ENCODE data around the gene PLCG2.

The PLCG2 gene

DNA sequence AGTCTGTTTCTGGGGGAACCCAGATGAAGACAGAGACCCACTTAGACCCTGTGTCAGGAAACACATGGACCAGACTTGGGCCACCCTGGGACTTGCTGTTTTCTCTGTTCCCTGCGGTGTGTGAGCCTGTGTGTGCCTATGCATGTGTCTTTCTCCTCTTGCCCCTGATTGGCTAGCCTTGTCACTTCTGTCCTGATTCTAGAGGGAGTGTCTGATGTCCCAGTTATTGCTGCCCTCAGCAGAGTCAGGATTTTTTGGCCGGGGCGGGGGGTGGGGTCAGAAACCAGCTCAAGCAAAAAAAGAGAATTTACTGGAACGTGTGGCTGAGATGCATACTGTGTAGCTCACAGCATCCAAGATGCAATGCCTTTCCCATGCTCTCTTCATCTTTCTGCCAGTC lies 30.5 kb downstream of the PLCG2 start:
- in situ Hi-C loops (cut with MboI; ENCODE audit: low pct_unique_long_range_greater_than_20kb, low sequenced_read_pairs): no loop called here
- no peak for DNase-seq

DNA sequence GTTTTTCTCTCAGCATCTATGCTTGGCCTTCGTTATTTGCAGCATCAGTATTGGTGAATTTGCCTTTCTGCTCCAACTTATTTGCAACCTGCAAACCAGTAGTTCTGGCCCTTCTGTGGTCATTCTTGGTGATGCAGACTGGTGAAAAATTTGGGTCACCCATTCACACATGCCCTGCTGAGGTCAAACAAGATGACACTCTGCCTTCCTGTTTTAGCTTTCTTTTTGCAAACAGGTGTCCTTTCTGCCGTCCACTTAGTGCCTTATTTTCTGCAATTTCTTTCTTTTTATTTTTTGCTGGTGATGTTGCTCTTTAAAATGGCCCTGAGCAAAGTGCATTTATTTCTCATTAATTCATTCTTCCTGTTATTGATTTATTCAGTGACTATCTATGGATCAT lies 31.3 kb downstream of the PLCG2 start:
- in situ Hi-C loops (cut with MboI; ENCODE audit: low pct_unique_long_range_greater_than_20kb, low sequenced_read_pairs): no loop called here
- no peak for DNase-seq

DNA sequence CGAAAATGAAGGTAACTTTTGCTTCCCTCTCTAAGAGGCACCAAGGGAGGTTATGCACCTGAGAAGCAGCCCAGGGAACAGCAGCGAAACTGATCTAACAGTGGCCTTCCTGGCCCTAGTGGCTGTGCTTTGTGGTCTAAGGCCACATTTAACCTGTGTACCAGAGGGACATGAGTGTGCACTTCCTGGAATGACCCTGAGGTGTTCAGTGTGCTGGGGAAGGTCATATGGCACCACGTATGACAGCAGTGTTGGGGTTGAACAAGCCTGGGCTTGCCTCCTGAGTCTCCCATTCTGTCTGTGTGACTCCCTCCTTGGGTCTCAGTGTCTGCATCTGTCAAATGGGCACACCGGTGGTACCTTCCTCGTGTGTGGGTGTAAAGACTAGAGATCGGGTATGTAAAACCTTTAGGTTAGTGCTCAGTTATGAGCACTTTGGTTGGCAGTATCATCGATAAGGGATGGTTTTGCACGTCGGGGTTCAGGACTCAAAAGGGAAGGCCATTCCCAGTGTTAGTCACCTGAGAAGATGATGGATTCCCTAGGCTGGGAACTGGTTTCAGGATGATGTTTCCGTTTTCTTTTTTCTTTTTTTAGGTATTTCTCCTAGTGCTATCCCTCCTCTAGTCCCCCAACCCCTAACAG lies 31.9 kb downstream of the PLCG2 start:
- DNase-seq: no peak
- in situ Hi-C loops (cut with MboI; ENCODE audit: low pct_unique_long_range_greater_than_20kb, low sequenced_read_pairs): no loop called here

DNA sequence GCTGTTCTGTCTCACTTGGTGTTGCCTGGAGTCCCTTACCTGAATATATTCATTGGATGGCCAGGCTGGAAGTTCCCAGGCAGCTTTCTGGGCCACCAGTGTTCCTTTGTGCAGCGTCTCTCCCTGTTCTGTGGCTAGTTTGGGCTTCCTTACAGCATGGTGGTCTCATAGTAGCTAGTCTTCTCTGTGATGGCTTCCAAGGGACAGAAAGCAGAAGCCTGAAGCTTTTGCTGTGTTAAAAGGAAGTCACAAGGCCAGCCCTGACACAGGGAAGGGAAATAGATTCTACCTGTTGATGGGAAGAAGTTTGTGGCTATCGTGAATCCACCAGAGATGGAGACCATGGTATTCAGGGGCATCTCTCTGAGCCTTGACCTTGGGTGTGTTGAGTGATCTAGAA lies 34.6 kb downstream of the PLCG2 start:
- in situ Hi-C loops (cut with MboI; ENCODE audit: low pct_unique_long_range_greater_than_20kb, low sequenced_read_pairs): no loop called here

DNA sequence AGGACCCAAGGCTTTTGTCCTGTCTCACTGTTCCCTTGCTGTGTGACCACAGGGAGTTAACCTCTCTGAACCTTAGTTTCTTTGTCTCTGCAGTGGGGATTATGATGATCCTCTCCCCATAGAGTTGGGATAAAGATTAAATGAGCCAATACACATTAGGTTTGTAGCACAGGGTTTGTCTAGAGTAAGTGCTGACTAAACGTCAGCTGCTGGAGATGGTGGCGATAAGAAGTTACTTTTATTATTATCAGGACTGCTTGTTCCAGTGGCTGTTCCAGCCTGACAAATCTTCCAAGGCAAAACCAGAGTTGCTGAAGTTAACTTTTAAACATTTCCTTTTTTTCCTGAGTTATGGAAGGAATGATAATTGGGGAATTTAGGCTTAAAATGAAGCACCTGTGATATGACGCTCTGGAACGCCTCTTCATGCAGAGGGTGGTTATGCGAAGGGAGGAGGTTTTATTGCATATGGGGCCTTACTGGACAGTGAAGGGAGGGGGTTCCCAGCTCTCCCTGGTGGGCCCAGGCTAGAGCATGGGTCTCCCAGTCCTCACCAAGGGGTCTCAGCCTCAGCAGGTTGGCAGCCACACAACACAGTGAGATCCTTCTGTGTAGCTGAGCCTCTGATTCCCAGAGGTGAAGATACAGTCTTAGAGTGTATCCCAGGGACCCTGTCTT lies 35.8 kb downstream of the PLCG2 start:
- no peak for DNase-seq
- in situ Hi-C loops (cut with MboI; ENCODE audit: low pct_unique_long_range_greater_than_20kb, low sequenced_read_pairs): no loop called here

More for the DNA sequence above, 34.6 kb downstream of the PLCG2 start:
- DNase-seq: no peak

DNA sequence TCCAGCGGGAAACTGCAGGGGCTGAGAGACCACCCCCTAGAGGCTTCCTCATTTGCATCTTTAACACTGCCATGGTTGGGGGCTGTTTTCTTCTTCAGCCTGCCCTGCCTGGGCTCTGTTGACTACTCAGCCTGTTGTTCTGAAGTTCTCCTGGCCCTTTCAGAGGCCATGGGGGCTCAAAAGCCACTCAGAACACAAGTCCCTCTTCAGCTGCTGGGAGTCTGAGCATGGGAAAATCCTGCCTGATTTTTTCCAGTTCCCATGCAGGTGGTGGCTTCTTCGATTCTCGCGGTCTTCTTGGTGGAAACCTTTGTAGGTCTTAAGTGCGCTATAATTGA lies 36.3 kb downstream of the PLCG2 start:
- no peak for DNase-seq
- in situ Hi-C loops (cut with MboI; ENCODE audit: low pct_unique_long_range_greater_than_20kb, low sequenced_read_pairs): no loop called here

DNA sequence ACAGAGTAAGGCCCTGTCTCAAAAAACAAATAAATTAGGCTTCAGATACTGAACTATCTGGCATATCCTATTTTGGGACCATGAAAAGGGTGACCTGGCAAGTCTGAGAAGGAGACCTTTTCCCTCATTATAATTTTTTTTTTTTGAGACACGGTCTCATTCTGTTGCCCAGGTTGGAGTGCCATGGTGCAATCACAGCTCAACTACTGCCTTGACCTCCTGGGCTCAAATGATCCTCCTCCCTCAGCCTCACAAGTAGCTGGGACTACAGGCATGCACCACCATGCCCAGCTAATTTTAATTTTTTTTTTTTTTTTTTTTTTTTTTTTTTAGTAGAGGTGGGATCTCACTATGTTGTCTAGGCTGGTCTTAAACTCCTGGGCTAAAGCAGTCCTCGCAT lies 37.3 kb downstream of the PLCG2 start:
- no peak for DNase-seq
- in situ Hi-C loops (cut with MboI; ENCODE audit: low pct_unique_long_range_greater_than_20kb, low sequenced_read_pairs): no loop called here

DNA sequence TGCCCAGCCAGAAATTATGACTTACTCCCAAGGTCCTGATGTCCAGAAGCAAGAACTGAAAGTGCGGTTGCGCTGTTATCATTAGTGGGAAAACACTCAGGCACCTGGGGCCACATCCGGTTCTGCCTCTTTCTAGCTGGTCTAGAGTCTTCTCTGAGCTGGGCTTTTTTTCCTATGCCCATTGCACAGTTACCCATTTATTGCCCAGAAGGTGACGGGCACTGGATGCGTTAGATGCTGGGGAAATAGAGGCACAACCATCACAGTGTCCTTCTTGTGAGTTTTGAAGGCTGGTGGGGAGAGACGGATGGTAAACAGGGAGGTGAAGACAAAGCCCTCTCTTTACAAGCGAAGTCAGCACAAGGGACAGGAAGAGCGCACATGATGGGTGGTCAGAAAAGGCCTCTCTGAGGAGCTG lies 37.7 kb downstream of the PLCG2 start:
- in situ Hi-C loops (cut with MboI; ENCODE audit: low pct_unique_long_range_greater_than_20kb, low sequenced_read_pairs): no loop called here
- no peak for DNase-seq

DNA sequence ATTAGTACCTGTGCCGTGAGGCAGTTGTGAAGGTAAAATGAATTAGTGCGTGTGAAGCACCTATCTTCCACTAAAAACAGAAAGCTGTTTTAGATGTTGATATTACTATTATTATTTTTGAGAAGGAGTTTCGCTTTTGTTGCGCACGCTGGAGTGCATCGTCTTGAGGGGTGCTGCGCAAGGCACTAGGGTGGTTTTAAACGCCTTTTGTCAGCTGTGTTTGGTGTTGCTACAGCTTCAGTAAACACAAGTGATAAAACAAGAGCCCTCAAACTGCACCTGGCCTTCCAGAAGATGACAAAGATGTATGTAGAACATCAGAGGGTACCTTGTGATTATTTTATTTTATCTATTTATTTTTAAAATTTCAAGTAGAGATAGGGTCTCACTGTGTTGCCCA lies 38.2 kb downstream of the PLCG2 start:
- no peak for DNase-seq
- in situ Hi-C loops (cut with MboI; ENCODE audit: low pct_unique_long_range_greater_than_20kb, low sequenced_read_pairs): no loop called here

DNA sequence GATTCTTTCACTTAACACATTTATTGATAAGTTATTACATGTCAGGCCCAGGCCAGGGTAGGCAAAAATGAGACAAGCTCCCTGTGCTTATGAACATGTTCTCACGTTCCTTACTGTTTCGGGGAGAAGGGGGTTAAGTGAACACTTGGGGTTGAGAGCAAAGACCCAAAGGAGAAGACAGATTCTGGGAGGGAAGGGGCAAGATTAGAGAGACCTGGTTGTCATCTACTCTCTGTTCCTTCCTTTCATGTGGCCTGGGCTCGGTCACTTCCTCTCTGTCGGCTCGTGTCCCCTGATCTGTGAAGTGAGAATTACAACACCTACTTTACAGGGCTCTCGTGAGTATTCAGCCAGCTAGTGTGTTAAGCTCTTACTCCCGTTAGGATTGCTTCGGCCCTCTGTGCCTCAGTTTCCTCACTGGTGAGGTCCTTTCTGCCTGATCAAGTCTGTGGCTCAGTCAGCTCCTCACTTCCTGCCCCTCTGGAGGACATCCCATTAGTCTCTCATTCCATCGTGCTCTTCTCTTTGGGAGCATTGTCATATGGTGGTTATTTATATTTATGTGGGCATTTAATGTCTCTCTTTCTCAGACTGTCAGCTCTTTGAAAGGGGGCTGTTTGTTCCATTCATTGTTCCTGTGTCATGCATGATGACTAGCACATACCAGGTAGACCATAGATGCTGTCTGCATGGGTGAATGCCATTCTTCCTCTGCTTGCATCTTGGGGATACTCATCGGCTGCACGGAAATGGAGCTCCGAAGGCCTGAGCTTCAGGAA lies 38.9 kb downstream of the PLCG2 start:
- in situ Hi-C loops (cut with MboI; ENCODE audit: low pct_unique_long_range_greater_than_20kb, low sequenced_read_pairs): no loop called here
- peak; percentile 73 for DNase-seq

DNA sequence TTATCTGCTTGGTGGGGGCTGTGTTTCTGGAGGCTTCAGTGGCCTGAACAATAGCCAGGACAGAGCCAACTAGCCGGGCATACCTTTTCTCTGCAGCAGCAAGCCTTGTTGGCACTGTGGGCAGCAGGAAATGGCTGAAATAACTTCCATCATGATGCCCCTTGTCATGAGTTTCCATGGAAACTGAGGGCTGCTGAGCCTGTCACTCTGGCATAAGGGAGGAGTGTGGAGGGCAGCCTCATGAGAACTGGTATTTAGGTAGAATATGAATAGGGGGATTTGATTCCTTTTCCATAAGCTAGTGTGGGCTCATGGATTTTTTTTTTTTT lies 39.4 kb downstream of the PLCG2 start:
- in situ Hi-C loops (cut with MboI; ENCODE audit: low pct_unique_long_range_greater_than_20kb, low sequenced_read_pairs): no loop called here
- DNase-seq: no peak

DNA sequence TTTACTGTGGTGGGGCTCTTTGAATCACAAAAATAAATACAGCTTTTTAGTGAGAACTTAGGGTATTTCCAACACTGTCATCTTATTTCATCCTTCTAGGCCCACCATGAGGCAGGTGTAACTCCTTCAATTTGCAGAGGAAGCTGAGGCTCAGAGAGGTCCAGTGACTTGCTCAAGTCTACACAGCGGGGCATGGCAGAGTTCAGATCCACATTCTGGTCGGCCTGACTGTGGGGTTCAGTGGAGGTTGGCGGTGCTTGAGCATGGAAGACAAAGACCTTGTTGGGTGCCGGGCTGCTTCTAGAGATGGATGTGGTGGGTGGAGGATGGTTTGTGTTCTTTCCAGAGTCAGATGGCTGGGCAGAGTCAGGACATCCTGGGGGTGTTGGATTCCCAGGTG lies 39.8 kb downstream of the PLCG2 start:
- no peak for DNase-seq
- in situ Hi-C loops (cut with MboI; ENCODE audit: low pct_unique_long_range_greater_than_20kb, low sequenced_read_pairs): no loop called here

DNA sequence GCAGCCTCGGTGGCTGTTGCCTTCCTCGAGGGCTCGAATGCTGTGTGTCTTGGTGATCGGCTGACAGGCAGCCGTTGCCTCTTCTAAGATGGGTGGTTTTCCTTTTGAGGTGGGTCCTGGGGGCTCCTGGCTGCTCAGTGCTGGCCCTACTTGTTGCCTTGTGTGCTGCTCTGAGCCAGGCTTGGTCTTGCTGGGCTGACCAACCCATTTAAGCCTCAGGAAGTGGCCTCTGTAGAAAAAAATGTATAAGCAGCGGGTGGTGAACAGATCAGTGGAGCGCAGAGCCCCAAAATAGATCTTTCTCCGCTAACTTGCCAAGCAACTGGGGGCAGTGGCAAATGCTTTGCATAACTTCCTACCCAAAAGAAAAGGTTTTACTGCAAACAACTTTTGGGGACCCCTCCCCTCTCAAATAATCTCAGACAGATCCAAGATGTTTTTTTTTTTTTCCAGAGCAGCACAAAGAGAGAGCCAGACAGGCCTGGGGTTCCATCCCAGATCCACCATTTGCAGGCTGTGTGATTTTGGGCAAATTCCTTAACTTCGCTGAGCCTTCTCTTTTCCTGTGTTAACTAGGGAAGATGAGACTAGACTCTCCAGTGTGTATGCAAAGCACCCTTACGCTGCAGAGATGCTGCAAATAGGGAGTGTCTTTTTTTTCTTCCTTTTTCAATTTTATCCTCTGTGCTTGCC lies 42.5 kb downstream of the PLCG2 start:
- peak; percentile 69 for DNase-seq
- in situ Hi-C loops (cut with MboI; ENCODE audit: low pct_unique_long_range_greater_than_20kb, low sequenced_read_pairs): no loop called here

DNA sequence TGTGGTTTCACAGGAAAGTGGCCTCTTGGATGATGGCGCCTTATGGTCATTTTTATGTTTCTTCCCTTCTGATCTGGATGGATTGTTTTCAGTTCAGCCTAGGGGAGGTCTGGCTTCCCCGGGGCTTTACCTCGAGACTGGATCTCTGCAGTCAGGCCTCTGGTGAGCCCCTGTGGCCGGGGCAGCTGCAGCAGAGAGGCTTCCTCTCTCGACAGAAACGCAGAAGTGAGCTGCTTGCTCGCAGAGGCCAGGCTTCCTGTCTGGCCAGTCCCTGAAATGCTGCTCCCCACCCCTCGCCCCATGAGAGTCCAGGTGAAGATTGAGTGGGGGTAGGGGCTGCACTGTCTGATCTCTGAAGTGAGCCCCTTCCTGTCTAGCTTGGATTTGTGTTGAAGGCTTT lies 44.0 kb downstream of the PLCG2 start:
- in situ Hi-C loops (cut with MboI; ENCODE audit: low pct_unique_long_range_greater_than_20kb, low sequenced_read_pairs): no loop called here
- DNase-seq: peak; percentile 85

DNA sequence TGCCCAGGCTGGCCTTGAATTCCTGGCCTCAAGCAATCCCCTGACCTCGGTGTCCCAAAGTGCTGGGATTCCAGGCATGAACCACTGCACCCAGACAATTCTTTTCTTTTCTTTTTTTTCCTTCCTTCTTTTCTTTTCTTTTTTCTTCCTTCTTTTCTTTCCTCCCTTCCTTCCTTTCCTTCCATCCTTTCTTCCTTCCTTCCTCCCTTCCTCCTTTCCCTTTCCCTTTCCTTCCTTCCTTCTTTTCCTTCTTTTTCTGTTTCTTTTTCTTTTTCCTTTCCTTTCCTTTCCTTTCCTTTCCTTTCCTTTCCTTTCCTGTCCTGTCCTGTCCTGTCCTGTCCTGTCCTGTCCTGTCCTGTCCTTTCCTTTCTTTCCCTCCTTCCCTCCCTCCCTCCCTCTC lies 44.6 kb downstream of the PLCG2 start:
- no peak for DNase-seq
- in situ Hi-C loops (cut with MboI; ENCODE audit: low pct_unique_long_range_greater_than_20kb, low sequenced_read_pairs): no loop called here

DNA sequence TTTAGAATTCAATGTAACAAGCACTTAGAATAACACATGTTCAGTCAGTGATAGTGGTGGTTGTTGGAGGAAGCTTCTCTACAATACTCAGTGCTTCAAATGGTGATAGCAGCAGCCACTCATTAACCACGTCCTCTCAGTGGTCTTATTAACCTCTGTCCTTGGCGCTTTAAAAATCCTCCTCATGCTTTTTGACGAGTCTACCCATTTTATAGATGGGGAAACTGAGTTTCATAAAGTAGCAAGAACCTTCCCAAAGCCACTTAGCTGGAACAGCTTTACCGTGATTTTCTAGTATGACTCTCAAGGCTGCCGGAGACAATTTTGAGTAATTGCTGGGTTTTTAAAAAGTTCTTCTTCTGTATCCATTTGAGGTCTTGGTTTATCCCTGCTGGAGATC lies 47.4 kb downstream of the PLCG2 start:
- in situ Hi-C loops (cut with MboI; ENCODE audit: low pct_unique_long_range_greater_than_20kb, low sequenced_read_pairs): no loop called here
- DNase-seq: no peak

DNA sequence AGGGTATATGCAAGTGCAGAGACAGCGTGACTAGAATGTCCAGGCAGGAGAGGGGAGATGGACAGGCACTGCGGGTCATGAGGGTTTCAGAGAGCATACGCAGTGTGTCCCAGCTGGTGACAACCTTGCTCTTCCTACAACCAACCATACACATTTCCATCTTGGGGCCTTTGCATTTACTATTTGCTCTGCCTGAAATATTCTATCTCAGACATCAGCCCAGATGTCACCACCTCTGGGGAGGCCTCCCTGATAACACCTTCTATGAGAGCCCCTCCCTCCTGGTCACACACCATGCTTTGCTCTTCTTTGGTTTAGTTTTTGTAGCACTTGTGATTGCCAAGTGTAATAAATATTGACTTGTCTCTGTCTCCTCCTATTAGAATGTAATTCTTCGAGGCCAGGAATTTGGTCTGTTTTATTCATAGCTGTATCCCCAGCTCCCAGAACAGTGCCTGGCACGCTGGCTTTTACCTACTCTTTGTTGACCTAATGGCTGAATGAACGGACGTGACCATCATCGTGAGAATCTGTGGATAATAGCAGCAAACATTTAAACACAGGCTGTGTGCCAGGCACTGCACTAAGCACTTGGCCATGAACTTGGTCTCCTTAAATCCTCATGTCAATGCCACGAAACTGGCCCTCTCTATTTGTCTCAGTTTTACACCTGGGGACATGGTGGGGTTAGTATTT lies 51.9 kb downstream of the PLCG2 start:
- no peak for DNase-seq
- in situ Hi-C loops (cut with MboI; ENCODE audit: low pct_unique_long_range_greater_than_20kb, low sequenced_read_pairs): no loop called here

DNA sequence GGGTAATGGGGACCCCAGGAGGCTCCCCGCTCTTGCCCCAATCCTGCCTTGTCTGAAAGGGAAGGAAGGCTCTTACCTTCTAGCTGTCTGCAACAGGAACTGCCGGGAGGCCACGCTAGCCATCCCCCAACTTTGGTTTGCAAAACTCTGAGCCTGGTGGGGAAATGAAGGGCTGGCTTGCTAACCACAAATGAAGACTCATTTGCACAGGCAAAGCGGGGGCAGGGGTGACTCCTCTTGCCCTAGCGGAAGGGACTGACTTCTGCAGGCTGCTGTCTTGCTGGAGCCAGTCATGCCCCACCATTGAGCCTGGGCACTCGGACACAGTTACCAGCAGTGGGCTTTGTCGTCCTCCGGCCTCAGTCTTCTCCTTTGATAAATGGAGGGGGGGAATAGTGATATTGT lies 52.6 kb downstream of the PLCG2 start:
- in situ Hi-C loops (cut with MboI; ENCODE audit: low pct_unique_long_range_greater_than_20kb, low sequenced_read_pairs): no loop called here
- DNase-seq: peak; percentile 95

DNA sequence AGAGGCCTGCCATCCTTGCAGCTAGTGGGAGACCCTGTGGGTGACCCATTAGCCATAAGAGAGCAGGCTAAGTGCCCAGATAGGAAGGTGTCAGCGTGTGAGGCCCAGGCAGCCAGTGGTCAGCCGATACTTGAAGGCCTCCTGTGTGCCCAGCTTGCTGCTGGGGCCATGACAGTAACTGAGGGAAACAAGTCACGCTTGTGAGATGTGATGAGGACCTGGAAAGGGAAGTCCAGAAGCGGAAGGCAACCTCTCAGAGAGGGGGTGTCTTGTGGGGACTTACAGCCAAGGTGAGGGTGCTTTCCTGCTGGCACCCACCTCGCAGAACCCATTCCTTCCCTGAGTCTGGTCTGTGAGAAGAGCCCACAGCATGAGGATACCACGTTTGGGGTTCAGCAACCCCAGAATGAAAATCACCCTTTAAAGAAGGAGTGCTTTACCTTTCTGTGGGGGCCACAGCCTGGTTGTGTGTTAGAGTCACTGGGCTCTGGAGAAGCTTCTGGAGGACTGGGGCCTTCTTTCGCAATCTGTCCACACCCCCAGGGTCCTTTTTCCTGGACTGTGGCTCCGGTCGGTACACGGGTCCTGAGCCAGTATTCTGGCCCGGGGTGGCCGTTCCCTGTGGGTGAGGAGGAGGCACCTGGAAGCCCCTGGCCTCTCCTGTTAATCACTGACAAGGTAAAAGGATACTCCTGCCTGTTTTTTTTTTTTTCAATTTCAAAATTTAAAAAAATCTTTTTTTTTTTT lies 53.9 kb downstream of the PLCG2 start:
- no peak for DNase-seq
- in situ Hi-C loops (cut with MboI; ENCODE audit: low pct_unique_long_range_greater_than_20kb, low sequenced_read_pairs): no loop called here
